GM19239 (cell line): ENCODE results near the gene PCDHGA9.
"Not testable (repeated sequence)": the region's sequence is repeated elsewhere in the genome, so short reads cannot be mapped to it uniquely, and the experiment has no call there.

Experiments used
- DNase-seq: peaks from one replicate; pipeline ENCODE4 v3.0.0; 2011; ENCODE audit warnings: low spot score; ENCODE audit not compliant: insufficient read length
- FAIRE-seq: peaks from 2 replicates; lab custom pipeline; 2011; peaks lifted over from hg19 to GRCh38; lab: Jason Lieb, UNC

The PCDHGA9 gene

GRCh38 chr5:141402553-141403243 is at the start of gene PCDHGA9:
Gene PCDHGA9, plus strand, starts transcription at chr5:141402778. Its CDS starts 175 bp downstream, at chr5:141402953.
- FAIRE-seq = no peak
- DNase-seq = no peak

DNA sequence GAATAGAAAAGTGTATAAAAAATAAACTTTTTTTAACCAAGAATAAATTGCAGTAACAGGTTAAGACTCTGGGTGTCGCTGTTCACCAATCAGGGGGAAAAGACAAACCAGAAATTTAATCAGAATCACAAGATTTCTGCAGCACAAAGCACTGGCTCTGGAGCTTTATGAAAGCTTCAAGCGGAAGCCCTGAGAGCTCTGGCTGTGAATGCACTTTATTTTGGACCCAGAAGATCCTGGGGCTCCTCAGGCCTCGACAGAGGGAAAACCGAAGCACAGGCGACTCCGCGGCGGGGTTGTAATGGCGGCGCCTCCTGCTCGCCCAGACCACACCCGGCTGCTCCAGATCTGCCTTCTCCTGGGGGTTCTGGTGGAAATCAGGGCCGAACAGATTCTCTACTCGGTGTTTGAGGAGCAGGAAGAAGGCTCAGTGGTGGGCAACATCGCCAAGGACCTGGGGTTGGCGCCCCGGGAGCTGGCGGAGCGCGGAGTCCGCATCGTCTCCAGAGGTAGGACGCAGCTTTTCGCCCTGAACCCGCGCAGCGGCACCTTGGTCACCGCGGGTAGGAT is 47.6 kb upstream of the PCDHGA9 start, which contains the start of gene PCDHGA4:
PCDHGA4 (plus strand) TSS at position 122 of the 570 bp plus-strand sequence; CDS start at position 209, 87 bp downstream.
- DNase-seq = no peak
- FAIRE-seq = no peak

DNA sequence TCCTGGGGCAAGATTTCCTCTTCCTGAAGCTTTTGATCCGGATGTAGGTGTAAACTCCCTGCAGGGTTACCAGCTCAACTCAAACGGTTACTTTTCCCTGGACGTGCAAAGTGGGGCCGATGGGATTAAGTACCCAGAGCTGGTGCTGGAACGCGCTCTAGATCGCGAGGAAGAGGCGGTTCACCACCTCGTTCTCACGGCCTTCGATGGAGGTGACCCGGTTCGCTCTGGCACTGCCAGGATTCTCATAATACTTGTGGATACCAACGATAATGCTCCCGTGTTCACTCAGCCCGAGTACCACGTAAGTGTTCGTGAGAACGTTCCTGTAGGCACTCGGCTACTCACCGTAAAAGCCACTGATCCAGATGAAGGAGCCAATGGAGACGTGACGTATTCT is 46.9 kb upstream of the PCDHGA9 start:
- DNase-seq = no peak
- FAIRE-seq = no peak

GRCh38 chr5:141356133-141356532 is 46.4 kb upstream of the PCDHGA9 start:
- no peak for DNase-seq

DNA sequence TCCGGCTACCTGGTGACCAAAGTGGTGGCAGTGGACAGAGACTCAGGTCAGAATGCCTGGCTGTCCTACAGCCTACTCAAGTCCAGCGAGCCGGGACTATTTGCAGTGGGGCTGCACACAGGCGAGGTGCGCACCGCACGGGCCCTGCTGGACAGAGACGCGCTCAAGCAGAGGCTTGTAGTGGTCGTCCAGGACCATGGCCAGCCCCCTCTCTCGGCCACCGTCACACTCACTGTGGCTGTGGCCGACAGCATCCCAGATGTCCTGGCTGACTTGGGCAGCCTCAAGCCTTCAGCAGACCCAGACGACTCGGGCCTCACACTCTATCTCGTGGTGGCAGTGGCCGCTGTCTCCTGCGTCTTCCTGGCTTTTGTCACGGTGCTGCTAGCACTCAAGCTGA is 45.6 kb upstream of the PCDHGA9 start:
- DNase-seq (no peak), FAIRE-seq (no peak)

More at GRCh38 chr5:141356133-141356532, 46.4 kb upstream of the PCDHGA9 start:
- FAIRE-seq = no peak

GRCh38 chr5:141359790-141360426 is 42.7 kb upstream of the PCDHGA9 start, which contains the start of gene PCDHGB2:
Gene PCDHGB2, plus strand, starts transcription at chr5:141359994. Its CDS starts 142 bp downstream, at chr5:141360136.
- FAIRE-seq (peak; percentile 85), DNase-seq (peak; percentile 58)

DNA sequence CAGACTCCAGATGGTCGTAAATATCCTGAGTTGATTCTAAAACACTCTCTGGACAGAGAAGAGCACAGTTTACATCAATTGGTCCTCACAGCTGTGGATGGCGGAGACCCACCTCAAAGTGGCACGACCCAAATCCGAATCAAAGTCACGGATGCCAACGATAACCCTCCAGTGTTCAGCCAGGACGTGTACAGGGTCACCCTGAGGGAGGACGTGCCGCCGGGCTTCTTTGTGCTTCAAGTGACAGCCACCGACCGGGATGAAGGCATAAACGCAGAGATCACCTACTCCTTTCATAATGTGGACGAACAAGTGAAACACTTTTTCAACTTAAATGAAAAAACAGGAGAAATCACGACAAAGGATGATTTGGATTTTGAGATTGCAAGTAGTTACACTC is 41.9 kb upstream of the PCDHGA9 start:
- DNase-seq (no peak), FAIRE-seq (no peak)

DNA sequence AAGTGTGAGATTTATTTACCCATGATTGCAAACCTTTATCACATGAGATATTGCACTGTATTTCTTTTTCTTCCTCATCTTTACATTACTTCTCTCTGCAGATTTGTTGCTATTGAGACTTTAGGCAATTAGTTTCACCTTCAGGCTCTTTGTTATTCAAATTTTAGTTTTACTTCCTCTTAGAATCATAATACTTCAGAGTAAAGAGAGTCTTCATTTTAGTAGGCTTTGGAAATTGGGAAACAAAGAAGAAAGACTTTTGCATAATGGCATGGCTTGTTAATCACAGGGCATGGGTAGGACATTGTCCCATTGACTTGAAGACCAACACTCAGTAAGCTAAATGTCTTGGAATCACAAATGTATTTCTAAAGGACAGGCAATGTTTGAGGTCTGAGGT is 39.9 kb upstream of the PCDHGA9 start:
- FAIRE-seq (no peak), DNase-seq (no peak)

DNA sequence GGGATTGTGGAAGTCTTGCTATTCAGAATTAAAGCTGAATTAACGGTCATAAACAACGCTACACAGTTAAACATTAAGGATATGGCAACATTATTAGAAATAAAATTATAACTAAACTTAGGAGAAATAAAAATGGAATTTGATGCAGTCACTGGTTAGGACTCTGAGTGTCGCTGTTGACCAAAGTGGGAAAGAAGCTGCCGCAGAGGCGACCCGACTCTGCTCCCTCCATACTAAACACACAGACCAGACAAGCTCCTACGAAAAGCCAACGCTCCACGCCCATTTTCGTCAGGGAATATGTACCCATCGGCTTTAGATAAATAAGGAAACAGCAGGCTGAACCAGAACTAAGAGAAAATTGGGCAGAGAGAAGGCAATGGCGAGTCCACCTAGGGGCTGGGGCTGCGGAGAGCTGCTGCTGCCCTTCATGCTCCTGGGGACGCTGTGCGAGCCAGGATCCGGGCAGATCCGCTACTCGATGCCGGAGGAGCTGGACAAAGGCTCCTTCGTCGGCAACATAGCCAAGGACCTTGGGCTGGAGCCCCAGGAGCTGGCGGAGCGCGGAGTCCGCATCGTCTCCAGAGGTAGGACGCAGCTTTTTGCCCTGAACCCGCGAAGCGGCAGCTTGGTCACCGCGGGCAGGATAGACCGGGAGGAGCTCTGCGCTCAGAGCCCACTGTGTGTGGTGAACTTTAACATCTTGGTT is 38.5 kb upstream of the PCDHGA9 start, which contains the start of gene PCDHGA5:
PCDHGA5 (plus strand) TSS at position 211 of the 709 bp plus-strand sequence; CDS start at position 380, 169 bp downstream.
- no peak for FAIRE-seq
- no peak for DNase-seq

GRCh38 chr5:141366016-141366896 is 36.3 kb upstream of the PCDHGA9 start:
- DNase-seq = no peak
- no peak for FAIRE-seq

DNA sequence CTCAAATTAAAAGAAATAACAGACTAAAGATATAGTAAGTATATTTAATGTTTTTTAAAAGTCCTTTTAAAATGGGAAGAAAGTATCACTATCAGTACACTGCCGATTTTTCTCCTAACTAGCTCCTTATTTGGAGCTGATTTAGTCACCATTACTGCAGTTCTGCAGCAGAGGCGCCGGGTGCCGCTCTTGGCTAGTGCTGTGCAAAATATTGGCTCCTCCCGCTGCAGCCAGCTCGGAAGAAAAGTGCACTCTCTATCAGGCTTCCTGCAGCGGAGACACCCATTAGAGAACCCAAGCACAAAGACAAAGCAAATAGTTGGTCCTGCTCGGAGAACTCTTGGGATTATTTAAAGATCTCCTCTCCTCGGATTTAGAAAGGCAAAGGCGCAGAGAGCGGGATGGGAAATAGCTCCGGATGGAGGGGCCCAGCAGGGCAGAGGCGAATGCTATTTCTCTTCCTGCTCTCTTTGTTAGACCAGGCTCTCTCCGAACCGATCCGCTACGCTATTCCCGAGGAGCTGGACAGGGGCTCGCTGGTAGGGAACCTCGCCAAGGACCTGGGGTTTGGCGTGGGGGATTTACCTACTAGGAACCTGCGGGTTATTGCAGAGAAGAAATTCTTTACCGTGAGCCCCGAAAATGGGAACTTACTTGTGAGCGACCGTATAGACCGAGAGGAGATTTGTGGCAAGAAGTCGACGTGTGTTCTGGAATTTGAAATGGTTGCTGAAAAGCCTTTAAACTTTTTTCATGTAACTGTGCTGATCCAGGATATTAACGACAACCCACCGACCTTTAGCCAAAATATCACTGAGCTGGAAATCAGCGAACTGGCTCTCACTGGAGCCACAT is 32.4 kb upstream of the PCDHGA9 start, which contains the start of gene PCDHGB3:
PCDHGB3 (plus strand) TSS at position 249 of the 855 bp plus-strand sequence; CDS start at position 402, 153 bp downstream.
- DNase-seq (no peak), FAIRE-seq (no peak)

- FAIRE-seq (no peak), DNase-seq (no peak)
These were observed 30.8 kb upstream of the PCDHGA9 start for GRCh38 chr5:141371572-141372475.

- DNase-seq (no peak), FAIRE-seq (no peak)
These were observed 28.8 kb upstream of the PCDHGA9 start, which contains the start of gene PCDHGA6 for GRCh38 chr5:141373673-141374317. Gene PCDHGA6, plus strand, starts transcription at chr5:141373891. Its CDS starts 193 bp downstream, at chr5:141374084.

GRCh38 chr5:141374627-141375026 is 28.0 kb upstream of the PCDHGA9 start:
- DNase-seq (no peak), FAIRE-seq (no peak)

GRCh38 chr5:141375444-141376155 is 27.0 kb upstream of the PCDHGA9 start:
- not testable (repeated sequence) for FAIRE-seq, DNase-seq
